ENCODE measurements around the gene SLC6A19. TPM values are rescaled to one million over a fixed set of nuclear protein-coding genes. Genes with fewer than 3 reads are reported as not detected.

SLC6A19 gene
- total and polyA plus RNA-seq, 9 of the 15 experiments (the other 6 are each of a cell fraction or from before 2014, with no cell fraction given) = 0.03 to 1.6 (median 0.59) TPM

DNA sequence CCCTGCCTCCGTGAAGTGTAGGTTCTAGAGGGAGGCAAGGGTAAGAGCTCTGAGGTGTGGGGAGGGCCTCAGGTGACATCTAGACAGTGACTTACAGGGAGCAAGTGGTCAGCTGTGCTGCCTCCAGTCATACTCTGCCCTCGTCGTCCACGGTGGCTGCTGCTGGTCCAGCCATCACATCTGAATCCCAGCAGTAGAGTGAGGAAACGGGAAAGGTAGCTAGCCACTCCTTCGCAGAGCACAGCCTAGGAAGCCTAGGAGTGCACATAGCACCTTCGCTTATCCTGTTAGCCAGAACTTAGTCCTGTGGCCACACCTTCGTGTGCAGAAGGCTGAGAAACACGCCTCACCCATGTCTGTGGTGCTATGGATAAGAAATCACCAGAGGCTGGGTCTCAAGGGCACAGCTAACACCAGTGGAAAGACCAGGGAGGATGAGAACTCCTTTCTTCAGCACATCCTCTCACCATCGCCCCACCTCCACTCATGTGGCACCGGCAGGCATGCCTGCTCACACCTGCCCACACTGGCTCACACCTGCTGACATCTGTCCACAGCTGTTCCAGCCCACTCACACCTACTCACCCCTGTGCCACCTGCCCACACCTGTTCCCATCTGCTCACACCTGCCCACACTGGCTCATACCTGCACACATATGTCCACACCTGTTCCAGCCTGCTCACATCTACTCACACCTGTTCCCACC, 44.5 kb upstream of the SLC6A19 start (continued):
- TF ChIP-seq, protein P1, sequence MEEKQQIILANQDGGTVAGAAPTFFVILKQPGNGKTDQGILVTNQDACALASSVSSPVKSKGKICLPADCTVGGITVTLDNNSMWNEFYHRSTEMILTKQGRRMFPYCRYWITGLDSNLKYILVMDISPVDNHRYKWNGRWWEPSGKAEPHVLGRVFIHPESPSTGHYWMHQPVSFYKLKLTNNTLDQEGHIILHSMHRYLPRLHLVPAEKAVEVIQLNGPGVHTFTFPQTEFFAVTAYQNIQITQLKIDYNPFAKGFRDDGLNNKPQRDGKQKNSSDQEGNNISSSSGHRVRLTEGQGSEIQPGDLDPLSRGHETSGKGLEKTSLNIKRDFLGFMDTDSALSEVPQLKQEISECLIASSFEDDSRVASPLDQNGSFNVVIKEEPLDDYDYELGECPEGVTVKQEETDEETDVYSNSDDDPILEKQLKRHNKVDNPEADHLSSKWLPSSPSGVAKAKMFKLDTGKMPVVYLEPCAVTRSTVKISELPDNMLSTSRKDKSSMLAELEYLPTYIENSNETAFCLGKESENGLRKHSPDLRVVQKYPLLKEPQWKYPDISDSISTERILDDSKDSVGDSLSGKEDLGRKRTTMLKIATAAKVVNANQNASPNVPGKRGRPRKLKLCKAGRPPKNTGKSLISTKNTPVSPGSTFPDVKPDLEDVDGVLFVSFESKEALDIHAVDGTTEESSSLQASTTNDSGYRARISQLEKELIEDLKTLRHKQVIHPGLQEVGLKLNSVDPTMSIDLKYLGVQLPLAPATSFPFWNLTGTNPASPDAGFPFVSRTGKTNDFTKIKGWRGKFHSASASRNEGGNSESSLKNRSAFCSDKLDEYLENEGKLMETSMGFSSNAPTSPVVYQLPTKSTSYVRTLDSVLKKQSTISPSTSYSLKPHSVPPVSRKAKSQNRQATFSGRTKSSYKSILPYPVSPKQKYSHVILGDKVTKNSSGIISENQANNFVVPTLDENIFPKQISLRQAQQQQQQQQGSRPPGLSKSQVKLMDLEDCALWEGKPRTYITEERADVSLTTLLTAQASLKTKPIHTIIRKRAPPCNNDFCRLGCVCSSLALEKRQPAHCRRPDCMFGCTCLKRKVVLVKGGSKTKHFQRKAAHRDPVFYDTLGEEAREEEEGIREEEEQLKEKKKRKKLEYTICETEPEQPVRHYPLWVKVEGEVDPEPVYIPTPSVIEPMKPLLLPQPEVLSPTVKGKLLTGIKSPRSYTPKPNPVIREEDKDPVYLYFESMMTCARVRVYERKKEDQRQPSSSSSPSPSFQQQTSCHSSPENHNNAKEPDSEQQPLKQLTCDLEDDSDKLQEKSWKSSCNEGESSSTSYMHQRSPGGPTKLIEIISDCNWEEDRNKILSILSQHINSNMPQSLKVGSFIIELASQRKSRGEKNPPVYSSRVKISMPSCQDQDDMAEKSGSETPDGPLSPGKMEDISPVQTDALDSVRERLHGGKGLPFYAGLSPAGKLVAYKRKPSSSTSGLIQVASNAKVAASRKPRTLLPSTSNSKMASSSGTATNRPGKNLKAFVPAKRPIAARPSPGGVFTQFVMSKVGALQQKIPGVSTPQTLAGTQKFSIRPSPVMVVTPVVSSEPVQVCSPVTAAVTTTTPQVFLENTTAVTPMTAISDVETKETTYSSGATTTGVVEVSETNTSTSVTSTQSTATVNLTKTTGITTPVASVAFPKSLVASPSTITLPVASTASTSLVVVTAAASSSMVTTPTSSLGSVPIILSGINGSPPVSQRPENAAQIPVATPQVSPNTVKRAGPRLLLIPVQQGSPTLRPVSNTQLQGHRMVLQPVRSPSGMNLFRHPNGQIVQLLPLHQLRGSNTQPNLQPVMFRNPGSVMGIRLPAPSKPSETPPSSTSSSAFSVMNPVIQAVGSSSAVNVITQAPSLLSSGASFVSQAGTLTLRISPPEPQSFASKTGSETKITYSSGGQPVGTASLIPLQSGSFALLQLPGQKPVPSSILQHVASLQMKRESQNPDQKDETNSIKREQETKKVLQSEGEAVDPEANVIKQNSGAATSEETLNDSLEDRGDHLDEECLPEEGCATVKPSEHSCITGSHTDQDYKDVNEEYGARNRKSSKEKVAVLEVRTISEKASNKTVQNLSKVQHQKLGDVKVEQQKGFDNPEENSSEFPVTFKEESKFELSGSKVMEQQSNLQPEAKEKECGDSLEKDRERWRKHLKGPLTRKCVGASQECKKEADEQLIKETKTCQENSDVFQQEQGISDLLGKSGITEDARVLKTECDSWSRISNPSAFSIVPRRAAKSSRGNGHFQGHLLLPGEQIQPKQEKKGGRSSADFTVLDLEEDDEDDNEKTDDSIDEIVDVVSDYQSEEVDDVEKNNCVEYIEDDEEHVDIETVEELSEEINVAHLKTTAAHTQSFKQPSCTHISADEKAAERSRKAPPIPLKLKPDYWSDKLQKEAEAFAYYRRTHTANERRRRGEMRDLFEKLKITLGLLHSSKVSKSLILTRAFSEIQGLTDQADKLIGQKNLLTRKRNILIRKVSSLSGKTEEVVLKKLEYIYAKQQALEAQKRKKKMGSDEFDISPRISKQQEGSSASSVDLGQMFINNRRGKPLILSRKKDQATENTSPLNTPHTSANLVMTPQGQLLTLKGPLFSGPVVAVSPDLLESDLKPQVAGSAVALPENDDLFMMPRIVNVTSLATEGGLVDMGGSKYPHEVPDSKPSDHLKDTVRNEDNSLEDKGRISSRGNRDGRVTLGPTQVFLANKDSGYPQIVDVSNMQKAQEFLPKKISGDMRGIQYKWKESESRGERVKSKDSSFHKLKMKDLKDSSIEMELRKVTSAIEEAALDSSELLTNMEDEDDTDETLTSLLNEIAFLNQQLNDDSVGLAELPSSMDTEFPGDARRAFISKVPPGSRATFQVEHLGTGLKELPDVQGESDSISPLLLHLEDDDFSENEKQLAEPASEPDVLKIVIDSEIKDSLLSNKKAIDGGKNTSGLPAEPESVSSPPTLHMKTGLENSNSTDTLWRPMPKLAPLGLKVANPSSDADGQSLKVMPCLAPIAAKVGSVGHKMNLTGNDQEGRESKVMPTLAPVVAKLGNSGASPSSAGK (IDR thresholded peaks at IDR 0.05) = no peak
- TF ChIP-seq, protein P2, sequence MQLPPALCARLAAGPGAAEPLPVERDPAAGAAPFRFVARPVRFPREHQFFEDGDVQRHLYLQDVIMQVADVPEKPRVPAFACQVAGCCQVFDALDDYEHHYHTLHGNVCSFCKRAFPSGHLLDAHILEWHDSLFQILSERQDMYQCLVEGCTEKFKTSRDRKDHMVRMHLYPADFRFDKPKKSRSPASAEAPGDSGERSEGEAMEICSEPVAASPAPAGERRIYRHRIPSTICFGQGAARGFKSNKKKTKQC (CRISPR knock-in tag; IDR thresholded peaks at IDR 0.05) = 0 out of 2 replicates have a peak, but pooled peaks have one; percentile 40
- TF ChIP-seq RBBP5 (IDR thresholded peaks at IDR 0.05; ENCODE audit: borderline replicate concordance, insufficient read depth, low read length, poor library complexity, severe bottlenecking) (no peak), BCL6 (CRISPR knock-in tag; IDR thresholded peaks at IDR 0.05) (no peak), HLTF (IDR thresholded peaks at IDR 0.05) (peak; percentile 63; the same call in 1 of the 2 replicates)
- TF ChIP-seq, protein P3, sequence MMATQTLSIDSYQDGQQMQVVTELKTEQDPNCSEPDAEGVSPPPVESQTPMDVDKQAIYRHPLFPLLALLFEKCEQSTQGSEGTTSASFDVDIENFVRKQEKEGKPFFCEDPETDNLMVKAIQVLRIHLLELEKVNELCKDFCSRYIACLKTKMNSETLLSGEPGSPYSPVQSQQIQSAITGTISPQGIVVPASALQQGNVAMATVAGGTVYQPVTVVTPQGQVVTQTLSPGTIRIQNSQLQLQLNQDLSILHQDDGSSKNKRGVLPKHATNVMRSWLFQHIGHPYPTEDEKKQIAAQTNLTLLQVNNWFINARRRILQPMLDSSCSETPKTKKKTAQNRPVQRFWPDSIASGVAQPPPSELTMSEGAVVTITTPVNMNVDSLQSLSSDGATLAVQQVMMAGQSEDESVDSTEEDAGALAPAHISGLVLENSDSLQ (IDR thresholded peaks at IDR 0.05) = no peak

All from K562 (cell line).